ENCODE measurements around the gene MX1. TPM values are rescaled to one million over a fixed set of nuclear protein-coding genes. Genes with fewer than 3 reads are reported as not detected.
A peak's percentile ranks its signal among the peaks of the same experiment; 100 is the strongest.

Gene MX1
- total RNA-seq, 1 donor from 2014 or later = 2.4 TPM

GRCh38 chr21:41508415-41509144 lies 82.5 kb downstream of the MX1 start:
- FAIRE-seq (no peak), DNase-seq (ENCODE audit: low read depth) (no peak)
- no peaks in the 10 kb centered on the region for H3K36me3 ChIP-seq (ENCODE audit: control insufficient read depth, insufficient read depth, low read length)
- peak overlapping the region; percentile 9 for H3K4me3 ChIP-seq (ENCODE audit: low read depth, low read length)
- TF ChIP-seq CTCF (IDR thresholded peaks at IDR 0.05; ENCODE audit: insufficient read depth, low read length, severe bottlenecking) = no peak
- peaks cover 26% of the 10 kb centered on the region for H3K27me3 ChIP-seq (ENCODE audit: control insufficient read depth, insufficient read depth, low read length)

Other genes with a start within 250 kb of the MX1 start
- gene FAM3B, start 109.4 kb upstream of the MX1 start, total RNA-seq = not detected in 2 replicates
- 0.13 and 0.26 TPM in 2 replicates for gene MX2, start 64.2 kb upstream of the MX1 start, total RNA-seq
- gene TMPRSS2, start 81.9 kb downstream of the MX1 start, total RNA-seq = 3.7 and 12.0 TPM in 2 replicates

All from bronchial epithelial cell (primary cell).